GM18951 (cell line): ENCODE results near the gene GPR18.

Experiments used
- POLR2A ChIP-seq: IDR thresholded peaks from 4 replicates; pipeline ENCODE4 v1.6.1; 2011; ENCODE audit warnings: mild to moderate bottlenecking; ENCODE audit not compliant: insufficient read length, insufficient read depth; ENCODE audit errors: extremely low read depth
- in situ Hi-C: fragments of 300-500 bp; cut with MboI; formaldehyde crosslinking; loops from one replicate; pipeline ENCODE4 v1.12.0; 2022; ENCODE audit warnings: low sequenced_read_pairs, mixed read lengths, inconsistent platforms; ENCODE audit not compliant: unreplicated experiment

GPR18 gene

GRCh38 chr13:99267927-99268326, 9.7 kb upstream of the GPR18 start:
- in situ Hi-C loops, result loop anchor here (5.0 to 25.0 kb wide), 2 partner anchors 169 to 406 kb away; no protein-coding TSS in a partner anchor
- no peak for TF ChIP-seq POLR2A

- in situ Hi-C loops, result loop anchor here (5.0 to 25.0 kb wide), 2 partner anchors 170 to 405 kb away; no protein-coding TSS in a partner anchor
- TF ChIP-seq POLR2A, result no peak
Observed at GRCh38 chr13:99266827-99267226, 8.6 kb upstream of the GPR18 start.

- TF ChIP-seq POLR2A, result no peak
- in situ Hi-C loops, result loop anchor here (5.0 to 25.0 kb wide), 2 partner anchors 171 to 404 kb away; no protein-coding TSS in a partner anchor
Observed at GRCh38 chr13:99265821-99266426, 7.7 kb upstream of the GPR18 start.

GRCh38 chr13:99265162-99265800, 7.1 kb upstream of the GPR18 start:
- no peak for TF ChIP-seq POLR2A
- in situ Hi-C loops, result loop anchor here (5.0 to 25.0 kb wide), 2 partner anchors 172 to 403 kb away; no protein-coding TSS in a partner anchor

- in situ Hi-C loops, result loop anchor here (5.0 to 25.0 kb wide), 2 partner anchors 87 to 402 kb away; no protein-coding TSS in a partner anchor
Observed at GRCh38 chr13:99264051-99264450, 5.9 kb upstream of the GPR18 start.

GRCh38 chr13:99263126-99263785, 5.1 kb upstream of the GPR18 start:
- TF ChIP-seq POLR2A, result no peak

More at GRCh38 chr13:99264051-99264450, 5.9 kb upstream of the GPR18 start:
- TF ChIP-seq POLR2A, result no peak

GRCh38 chr13:99261059-99261458, 2.9 kb upstream of the GPR18 start:
- TF ChIP-seq POLR2A, result no peak
- in situ Hi-C loops, result loop anchor here (5.0 to 25.0 kb wide), 2 partner anchors 84 to 399 kb away; no protein-coding TSS in a partner anchor

More at GRCh38 chr13:99263126-99263785, 5.1 kb upstream of the GPR18 start:
- in situ Hi-C loops, result loop anchor here (5.0 to 25.0 kb wide), 2 partner anchors 86 to 401 kb away; no protein-coding TSS in a partner anchor

GRCh38 chr13:99260216-99260615, 2.0 kb upstream of the GPR18 start:
- in situ Hi-C loops, result loop anchor here (5.0 to 25.0 kb wide), 2 partner anchors 83 to 398 kb away; no protein-coding TSS in a partner anchor
- TF ChIP-seq POLR2A, result no peak

- no peak for TF ChIP-seq POLR2A
- in situ Hi-C loops, result loop anchor here (25.0 kb wide), 1 partner anchor 397 kb away; no protein-coding TSS in a partner anchor
Observed at GRCh38 chr13:99258946-99259345, 767 bp upstream of the GPR18 start.

- in situ Hi-C loops, result loop anchor here (25.0 kb wide), 1 partner anchor 395 kb away; no protein-coding TSS in a partner anchor
- no peak for TF ChIP-seq POLR2A
Observed at GRCh38 chr13:99257291-99257690, 888 bp downstream of the GPR18 start.

GRCh38 chr13:99256709-99257108, 1.5 kb downstream of the GPR18 start:
- no peak for TF ChIP-seq POLR2A
- in situ Hi-C loops, result loop anchor here (25.0 kb wide), 1 partner anchor 394 kb away; no protein-coding TSS in a partner anchor

GRCh38 chr13:99256283-99256682, 1.9 kb downstream of the GPR18 start:
- in situ Hi-C loops, result loop anchor here (25.0 kb wide), 1 partner anchor 394 kb away; no protein-coding TSS in a partner anchor
- TF ChIP-seq POLR2A, result no peak

- TF ChIP-seq POLR2A, result no peak
- in situ Hi-C loops, result loop anchor here (25.0 kb wide), 1 partner anchor 393 kb away; no protein-coding TSS in a partner anchor
Observed at GRCh38 chr13:99255271-99255670, 2.9 kb downstream of the GPR18 start.
